Upper lobe of right lung (tissue), 1 donor: ENCODE results near the gene CFAP92. TPM values are rescaled to one million over a fixed set of nuclear protein-coding genes. Genes with fewer than 3 reads are reported as not detected.
"Not testable (repeated sequence)": the region's sequence is repeated elsewhere in the genome, so short reads cannot be mapped to it uniquely, and the experiment has no call there.

Experiments
- ATAC-seq: fragments of 200-7000 bp; cut with Tn5 transposase; one replicate; pipeline ENCODE4 v1.9.1; 2020; ENCODE audit warnings: mild to moderate bottlenecking, moderate library complexity
- DNase-seq: peaks from one replicate; pipeline ENCODE4 v3.0.0-alpha.2; 2020
- H3K27ac ChIP-seq: fragments of 200-600 bp; one replicate; pipeline ENCODE4 v1.8.0; 2022
- H3K27me3 ChIP-seq: fragments of 200-600 bp; one replicate; pipeline ENCODE4 v1.8.0; 2022; ENCODE audit warnings: mild to moderate bottlenecking
- H3K36me3 ChIP-seq: fragments of 200-600 bp; one replicate; pipeline ENCODE4 v1.8.0; 2022
- H3K4me1 ChIP-seq: fragments of 200-600 bp; one replicate; pipeline ENCODE4 v1.8.0; 2022
- H3K4me3 ChIP-seq: fragments of 200-600 bp; one replicate; pipeline ENCODE4 v1.8.0; 2022; ENCODE audit warnings: mild to moderate bottlenecking
- H3K9me3 ChIP-seq: fragments of 200-600 bp; one replicate; pipeline ENCODE4 v1.8.0; 2022
- intact Hi-C: fragments of 100-400 bp; cut with DNase I; formaldehyde crosslinking; loops from one replicate; pipeline ENCODE4 v1.11.0; 2022
- total RNA-seq: library from RNA; stranded (reverse); fragmentation: NEBNext Ultra II Directional; extraction: Animal tissue kit (Norgen Biotek cat#: 25700); gene quantifications from one replicate; pipeline ENCODE4 v1.2.1, GENCODE V29; 2021
- TF ChIP-seq, protein P1 (sequence below): fragments of 200-600 bp; IDR thresholded peaks from one replicate; pipeline ENCODE4 v1.8.0; 2022; ENCODE audit warnings: antibody characterized with exemption
- donor health status: DM: no; HTN: yes; CAD: no; lungs with severe emphysema.

CFAP92 gene
- total RNA-seq, 1 donor from 2014 or later, result 1.9 TPM

DNA sequence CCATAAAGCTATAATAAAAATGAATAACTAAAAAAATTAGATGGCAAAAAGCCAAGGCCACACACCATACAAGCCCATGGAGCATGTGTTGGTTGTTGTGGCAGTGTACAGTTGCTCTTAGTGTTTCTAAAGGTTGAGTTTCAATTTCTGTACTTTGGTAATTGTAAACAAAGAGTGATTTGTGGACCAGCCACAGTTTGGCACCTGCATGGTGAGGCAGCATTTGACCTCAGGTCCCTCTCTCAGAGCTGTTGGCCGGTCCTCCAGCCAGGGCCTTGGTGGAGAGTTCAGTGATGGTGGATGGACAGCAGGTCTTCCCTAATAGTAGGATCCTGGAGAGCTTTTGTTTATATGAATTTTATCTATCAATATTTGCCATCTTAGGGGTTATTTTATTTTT lies 108.9 kb downstream of the CFAP92 start:
- Histone ChIP-seq H3K36me3 (peaks cover 46% of the 10 kb centered on the region), H3K4me1 (peaks cover 12% of the 10 kb centered on the region), H3K27me3 (no peaks in the 10 kb centered on the region), H3K27ac (no peak overlapping the region), H3K4me3 (no peak overlapping the region), H3K9me3 (no peaks in the 10 kb centered on the region)
- TF ChIP-seq, protein P1, sequence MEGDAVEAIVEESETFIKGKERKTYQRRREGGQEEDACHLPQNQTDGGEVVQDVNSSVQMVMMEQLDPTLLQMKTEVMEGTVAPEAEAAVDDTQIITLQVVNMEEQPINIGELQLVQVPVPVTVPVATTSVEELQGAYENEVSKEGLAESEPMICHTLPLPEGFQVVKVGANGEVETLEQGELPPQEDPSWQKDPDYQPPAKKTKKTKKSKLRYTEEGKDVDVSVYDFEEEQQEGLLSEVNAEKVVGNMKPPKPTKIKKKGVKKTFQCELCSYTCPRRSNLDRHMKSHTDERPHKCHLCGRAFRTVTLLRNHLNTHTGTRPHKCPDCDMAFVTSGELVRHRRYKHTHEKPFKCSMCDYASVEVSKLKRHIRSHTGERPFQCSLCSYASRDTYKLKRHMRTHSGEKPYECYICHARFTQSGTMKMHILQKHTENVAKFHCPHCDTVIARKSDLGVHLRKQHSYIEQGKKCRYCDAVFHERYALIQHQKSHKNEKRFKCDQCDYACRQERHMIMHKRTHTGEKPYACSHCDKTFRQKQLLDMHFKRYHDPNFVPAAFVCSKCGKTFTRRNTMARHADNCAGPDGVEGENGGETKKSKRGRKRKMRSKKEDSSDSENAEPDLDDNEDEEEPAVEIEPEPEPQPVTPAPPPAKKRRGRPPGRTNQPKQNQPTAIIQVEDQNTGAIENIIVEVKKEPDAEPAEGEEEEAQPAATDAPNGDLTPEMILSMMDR, result no peak
- intact Hi-C loops, result no loop called here
- DNase-seq (no peak), ATAC-seq (no peak)

DNA sequence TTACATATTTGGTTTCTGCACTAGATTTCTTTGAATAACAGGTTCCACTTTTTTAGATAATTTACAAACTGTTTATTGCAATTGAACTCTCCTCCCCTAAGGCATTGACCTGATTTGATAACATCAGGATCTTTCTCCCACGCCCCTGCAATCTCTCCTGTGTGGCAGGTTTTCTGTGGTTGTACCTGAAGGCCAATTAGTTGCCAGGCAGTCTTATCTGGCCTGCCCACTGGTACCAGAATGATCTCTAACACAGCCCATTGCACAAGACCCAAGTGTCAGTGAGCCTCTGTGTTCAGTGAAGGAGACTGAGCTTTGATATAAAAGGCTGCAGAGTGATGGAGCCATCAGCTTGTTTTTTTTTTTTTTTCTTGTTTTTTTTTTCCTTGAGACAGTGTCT lies 111.2 kb downstream of the CFAP92 start:
- H3K4me1 ChIP-seq, result peaks cover 20% of the 10 kb centered on the region
- intact Hi-C loops, result no loop called here
- no peak overlapping the region for H3K4me3 ChIP-seq
- H3K27me3 ChIP-seq, result no peaks in the 10 kb centered on the region
- peaks cover 42% of the 10 kb centered on the region for H3K36me3 ChIP-seq
- TF ChIP-seq, protein P1, result no peak
- no peak for DNase-seq
- H3K27ac ChIP-seq, result no peak overlapping the region
- ATAC-seq, result no peak
- H3K9me3 ChIP-seq, result no peaks in the 10 kb centered on the region

DNA sequence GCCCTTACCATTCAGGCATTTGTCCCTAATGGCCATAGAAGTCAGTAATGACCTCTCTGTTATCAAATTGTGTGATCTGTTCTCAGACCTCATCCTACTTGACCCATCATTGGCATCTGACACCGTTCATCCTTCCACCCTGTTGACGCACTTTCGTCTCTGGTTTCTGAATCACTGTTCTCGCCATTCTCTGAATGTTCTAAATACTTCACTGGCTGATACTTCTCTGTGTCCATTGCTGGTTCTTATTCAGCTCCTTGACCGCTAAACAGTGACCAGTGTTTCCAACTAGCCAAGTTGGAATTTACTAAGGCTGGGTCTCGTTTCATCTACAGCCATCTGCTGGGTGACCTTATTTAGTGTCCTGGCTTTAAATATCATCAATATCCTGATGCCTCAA lies 112.3 kb downstream of the CFAP92 start:
- DNase-seq (no peak), ATAC-seq (no peak)
- Histone ChIP-seq H3K27me3 (no peaks in the 10 kb centered on the region), H3K36me3 (peaks cover 33% of the 10 kb centered on the region), H3K4me1 (peaks cover 23% of the 10 kb centered on the region), H3K27ac (no peak overlapping the region), H3K9me3 (no peaks in the 10 kb centered on the region), H3K4me3 (no peak overlapping the region)
- TF ChIP-seq, protein P1, result no peak
- intact Hi-C loops, result no loop called here

DNA sequence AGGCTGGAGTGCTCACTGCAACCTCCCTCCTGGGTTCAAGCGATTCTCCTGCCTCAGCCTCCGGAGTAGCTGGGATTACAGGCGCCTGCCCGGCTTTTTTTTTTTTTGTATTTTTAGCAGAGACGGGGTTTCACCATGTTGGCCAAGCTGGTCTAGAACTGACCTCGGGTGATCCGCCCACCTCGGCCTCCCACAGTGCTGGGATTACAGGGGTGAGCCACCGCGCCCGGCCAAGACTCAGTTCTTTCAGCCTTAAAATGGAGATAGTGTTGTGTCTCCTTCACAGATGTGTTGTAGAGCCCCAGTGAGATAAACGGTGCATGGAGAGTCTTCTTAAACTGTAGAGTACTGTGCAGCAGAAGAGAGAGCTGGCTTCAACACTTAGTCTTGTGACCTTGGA lies 113.4 kb downstream of the CFAP92 start:
- Histone ChIP-seq H3K4me1 (peaks cover 23% of the 10 kb centered on the region), H3K4me3 (peak overlapping the region; percentile 83), H3K36me3 (peaks cover 28% of the 10 kb centered on the region), H3K27ac (peak overlapping the region; percentile 92)
- ATAC-seq, DNase-seq, H3K27me3 ChIP-seq, H3K9me3 ChIP-seq, intact Hi-C loops: not testable (repeated sequence)

DNA sequence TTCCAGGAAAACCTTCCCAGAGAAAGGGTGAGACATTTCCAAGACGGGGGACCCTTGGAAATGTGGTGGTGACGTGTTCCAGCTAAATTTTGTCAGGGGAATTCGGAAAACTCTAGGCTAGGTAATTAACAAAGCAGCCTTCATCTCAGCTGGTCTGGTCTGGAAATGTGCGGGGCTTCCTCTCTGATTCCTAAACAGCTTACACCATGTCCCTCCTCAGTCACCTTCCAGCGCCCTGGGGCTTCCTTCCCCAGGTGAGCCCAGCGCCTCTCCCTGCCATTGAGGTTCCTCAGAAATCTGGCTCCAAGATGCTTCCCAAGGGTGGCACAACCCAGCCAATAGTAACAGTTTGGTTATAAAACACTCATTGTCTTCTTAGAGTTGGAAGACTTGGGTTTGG lies 113.9 kb downstream of the CFAP92 start:
- TF ChIP-seq, protein P1, result no peak
- intact Hi-C loops, result no loop called here
- peaks cover 23% of the 10 kb centered on the region for H3K4me1 ChIP-seq
- no peak for DNase-seq
- H3K4me3 ChIP-seq, result peak overlapping the region; percentile 83
- no peaks in the 10 kb centered on the region for H3K9me3 ChIP-seq
- ATAC-seq, result no peak
- H3K27ac ChIP-seq, result peak overlapping the region; percentile 92
- H3K36me3 ChIP-seq, result peaks cover 24% of the 10 kb centered on the region
- H3K27me3 ChIP-seq, result no peaks in the 10 kb centered on the region

DNA sequence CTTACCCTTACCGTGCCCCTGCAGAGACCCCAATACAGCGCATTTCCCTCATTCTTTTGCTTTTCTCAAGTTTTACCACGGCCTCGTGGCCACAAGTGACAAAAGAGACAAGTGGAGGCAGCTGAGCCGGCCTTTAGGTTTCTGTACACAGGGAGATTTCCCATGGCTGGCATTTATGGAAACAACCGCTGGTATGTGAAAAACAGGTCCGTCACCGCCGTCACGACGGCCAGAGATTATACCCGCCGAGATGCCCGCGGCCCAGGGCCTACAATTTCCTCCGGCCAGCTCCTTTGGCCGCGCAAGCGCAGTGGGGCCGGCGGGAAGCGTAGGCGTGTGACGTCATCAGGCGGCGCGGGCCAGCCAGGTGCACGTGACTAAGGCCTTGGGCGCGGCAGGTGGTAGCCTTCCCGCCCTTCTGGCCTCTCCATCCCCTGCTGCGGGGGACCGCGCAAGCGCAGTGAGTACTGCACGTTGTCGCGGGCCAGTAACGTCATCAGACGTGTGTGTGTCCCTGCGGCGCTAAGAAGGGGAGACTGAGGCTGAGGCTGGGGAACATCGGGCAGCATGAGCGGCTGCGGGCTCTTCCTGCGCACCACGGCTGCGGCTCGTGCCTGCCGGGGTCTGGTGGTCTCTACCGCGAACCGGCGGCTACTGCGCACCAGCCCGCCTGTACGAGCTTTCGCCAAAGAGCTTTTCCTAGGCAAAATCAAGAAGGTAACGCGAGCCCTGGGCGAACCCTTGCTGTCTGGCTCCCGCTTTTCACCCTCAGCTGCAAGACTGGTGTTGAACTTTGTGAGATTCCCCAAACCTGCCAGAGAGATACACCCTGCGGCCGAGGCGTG lies 114.5 kb downstream of the CFAP92 start, which contains the start of gene ACAD9:
ACAD9 (plus strand) TSS at position 496 of the 845 bp plus-strand sequence; CDS start at position 568, 72 bp downstream.
- peak; percentile 98 for ATAC-seq
- H3K9me3 ChIP-seq, result no peaks in the 10 kb centered on the region
- H3K4me3 ChIP-seq, result peak within 1 kb of the TSS; percentile 83
- H3K27ac ChIP-seq, result peak within 1 kb of the TSS; percentile 92
- intact Hi-C loops, result no loop called here
- H3K36me3 ChIP-seq, result peaks cover 18% of the 10 kb centered on the region
- no peaks in the 10 kb centered on the region for H3K27me3 ChIP-seq
- TF ChIP-seq, protein P1, result no peak
- peaks cover 23% of the 10 kb centered on the region for H3K4me1 ChIP-seq
- DNase-seq, result peak; percentile 99
